Activated CD4-positive, alpha-beta T cell treated with anti-CD3 and anti-CD28 coated beads, Interleukin-10, Interleukin-2, amounts not matched to agents 100 ng/mL and 50 ng/mL, durations not matched to agents 16 hours and 8 hours (primary cell): Measurements from ENCODE around the gene STXBP6.

Experiments used
- DNase-seq: peaks from one replicate; pipeline ENCODE4 v3.0.0-alpha.2; 2020

The STXBP6 gene

DNA sequence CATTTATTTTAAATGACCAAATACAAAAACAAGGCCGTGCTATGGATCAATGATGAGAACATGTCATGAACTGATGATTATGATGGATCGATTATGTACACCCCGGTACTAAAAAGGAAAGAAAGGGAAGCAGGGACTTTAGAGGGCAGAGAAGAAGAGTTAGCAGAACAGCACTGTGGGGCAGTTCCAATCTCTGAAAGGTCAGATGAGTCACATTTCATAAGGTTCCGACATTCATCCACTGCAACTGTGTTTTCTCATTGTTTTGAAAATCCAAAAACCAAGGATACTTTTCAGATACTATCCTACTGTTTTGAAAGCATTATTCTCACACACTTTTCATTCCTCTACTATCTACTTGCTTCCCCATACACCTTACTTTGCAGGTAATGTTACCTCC lies 169.3 kb downstream of the STXBP6 start:
- DNase-seq, result no peak

DNA sequence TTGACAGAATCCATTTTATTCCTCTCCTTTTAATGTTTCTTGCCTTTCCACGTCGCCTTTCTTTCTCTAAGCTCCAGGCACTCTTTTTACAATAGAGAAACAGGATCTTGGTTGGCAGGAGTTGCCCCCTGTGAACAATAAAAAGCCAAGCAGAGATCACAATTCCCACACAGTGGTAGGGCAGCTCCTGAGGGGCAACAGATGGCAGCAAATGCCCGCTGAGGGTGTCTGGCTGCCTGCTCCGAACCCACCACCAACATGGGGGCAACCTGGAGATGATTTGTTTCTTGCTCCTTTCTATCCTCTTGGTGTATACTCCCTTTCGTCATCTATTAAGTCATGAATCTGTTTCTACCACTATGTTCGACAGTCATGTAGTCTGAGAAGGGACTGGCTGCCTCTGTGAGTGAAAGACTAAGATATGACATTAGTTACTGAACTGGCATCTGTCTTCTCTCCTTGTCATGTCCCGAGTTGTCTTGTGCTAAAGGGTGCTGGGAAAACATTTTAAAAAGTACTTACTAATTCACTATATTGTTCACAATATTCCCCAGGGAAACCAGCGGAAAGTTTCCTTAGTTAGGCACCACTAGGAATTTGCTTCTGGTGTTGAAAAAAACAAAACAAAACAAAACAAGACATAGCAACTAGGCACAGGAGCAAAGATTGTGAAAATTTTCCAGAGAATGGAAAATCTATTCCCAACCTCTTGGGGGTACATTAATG lies 170.1 kb downstream of the STXBP6 start:
- DNase-seq, result no peak

DNA sequence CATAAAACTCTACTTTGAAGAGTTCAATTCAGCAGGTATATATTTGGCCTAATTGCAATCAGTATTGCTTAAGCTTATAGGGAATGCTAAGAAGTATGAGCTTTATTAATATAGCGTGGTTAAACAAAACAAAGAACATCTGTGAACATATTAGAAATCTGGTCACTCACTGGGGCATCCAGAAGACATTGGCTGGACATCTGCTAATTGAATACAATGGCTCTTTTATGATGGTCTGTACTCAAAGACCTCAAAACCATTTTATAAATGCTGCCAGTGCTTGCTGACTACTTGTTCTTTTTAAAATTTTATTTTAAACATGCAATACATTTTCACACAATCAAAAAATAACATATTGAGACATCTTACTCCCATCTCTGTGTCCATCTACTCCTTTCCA lies 173.0 kb downstream of the STXBP6 start:
- no peak for DNase-seq

DNA sequence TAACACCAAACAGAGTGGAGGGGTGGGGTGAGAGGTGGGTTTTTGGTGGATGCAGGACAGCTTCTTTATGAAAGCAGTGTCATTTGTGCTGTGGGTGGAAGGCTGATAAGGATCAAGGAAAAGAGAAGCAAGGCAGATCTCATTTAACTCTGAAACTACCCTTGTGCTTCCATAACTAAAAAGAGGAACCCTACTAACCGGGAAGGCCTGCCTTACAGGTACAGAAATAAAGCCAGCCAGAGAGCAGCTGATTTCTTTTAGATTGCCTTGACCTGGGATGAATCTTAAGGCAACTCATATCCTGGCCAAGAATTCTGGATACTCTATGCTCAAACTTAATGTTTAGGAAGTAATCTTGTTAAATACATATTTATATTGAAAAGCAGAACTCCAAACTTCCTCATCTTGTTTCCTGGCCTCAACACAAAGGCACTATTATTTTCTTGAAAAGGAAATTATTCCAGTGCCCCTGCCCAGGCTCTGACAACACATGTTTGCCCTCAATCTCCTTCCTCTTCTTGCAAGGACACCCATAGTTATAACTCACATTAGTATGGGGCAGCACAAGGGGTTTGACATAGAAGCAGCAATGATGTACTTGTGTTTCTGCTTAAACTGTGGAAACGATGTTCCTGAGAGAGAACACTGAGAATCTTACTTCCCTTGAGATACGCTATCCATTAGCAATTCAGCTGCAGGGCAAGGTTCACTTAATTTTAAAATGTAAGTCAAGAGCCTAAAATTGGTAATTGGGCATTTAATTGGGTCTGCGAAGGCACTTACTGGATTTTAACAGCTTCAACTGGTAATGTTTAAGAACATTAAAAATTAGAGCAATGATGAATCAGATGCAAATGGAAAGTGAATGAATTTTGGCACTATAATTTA lies 173.7 kb downstream of the STXBP6 start:
- no peak for DNase-seq

DNA sequence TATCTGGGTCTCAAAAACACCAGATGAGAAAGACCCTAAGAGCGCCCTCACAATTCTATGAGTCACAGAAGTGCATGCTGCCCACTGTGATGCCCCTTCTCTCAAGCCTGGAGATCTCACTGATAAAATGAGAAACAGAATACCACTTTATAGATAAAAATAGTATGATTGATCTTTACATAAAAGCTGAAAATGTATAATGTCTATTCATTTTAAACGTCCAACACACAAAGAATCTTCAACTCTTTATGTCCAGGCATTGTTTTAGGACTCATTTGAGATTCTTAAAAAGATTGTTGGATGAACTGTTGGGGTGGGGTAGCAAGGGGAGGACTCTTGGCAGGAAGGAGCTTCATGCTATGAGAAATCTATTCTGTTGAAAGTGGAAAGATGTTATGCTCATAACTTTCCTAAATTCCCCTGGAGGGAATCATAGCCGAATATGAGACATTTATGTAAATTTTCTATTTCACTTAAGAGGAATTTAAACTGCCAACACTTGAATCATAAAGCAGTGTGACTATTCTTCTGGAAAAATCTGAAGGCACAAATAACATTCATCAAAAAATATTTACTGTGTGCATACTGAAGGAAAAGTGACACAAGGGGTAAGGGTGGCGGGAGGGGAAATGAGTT lies 174.6 kb downstream of the STXBP6 start:
- DNase-seq, result no peak

DNA sequence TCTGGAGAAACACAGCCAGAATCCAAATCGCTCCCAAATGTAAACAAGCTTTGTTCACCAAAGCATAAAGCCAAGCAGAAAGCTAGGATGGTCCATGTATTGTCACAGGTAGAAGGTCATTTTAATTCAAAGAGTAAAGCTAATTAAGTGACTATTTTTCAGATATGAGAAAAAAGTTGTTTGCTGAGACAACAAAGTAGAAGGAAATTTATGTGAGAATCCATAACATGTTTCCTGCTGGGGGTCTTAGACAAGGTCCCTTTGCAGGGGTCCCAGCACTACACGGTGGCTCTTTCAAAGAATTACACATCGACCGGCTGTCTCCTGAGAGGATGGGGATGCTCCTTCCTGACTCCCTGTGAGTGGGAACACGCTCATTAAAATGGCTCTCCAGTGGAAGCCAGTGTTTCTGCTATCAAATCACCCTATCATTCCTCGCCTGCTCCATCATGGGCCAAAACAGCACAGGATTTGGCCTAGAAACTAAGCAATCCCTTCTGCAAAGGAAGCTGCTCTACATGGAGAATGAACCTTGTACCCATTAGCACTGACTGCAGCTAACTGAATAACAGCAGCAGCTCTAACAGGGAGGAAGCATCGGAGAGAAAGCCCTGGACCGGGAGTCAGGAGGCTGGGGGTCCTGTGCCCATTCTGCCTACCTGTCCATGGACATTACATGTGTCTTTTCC lies 175.3 kb downstream of the STXBP6 start:
- no peak for DNase-seq

DNA sequence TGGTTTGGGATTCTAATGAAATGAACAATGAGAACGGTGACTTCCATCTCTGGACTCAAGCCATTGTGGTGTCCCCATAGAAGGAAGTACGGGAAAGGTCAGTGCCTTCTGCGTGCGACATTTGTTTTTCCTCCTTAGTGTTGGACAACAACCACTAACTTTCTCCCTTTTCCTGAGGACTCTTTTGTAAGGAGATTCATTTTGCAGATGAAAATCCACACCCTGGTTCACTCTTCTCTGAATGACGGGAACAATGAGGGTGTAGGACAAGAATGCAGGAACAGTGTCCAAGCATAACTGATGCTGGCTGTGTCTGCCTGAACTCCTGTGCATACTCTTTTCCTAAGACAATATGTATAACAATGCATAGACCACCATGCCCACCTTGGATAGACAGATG lies 176.4 kb downstream of the STXBP6 start:
- no peak for DNase-seq

DNA sequence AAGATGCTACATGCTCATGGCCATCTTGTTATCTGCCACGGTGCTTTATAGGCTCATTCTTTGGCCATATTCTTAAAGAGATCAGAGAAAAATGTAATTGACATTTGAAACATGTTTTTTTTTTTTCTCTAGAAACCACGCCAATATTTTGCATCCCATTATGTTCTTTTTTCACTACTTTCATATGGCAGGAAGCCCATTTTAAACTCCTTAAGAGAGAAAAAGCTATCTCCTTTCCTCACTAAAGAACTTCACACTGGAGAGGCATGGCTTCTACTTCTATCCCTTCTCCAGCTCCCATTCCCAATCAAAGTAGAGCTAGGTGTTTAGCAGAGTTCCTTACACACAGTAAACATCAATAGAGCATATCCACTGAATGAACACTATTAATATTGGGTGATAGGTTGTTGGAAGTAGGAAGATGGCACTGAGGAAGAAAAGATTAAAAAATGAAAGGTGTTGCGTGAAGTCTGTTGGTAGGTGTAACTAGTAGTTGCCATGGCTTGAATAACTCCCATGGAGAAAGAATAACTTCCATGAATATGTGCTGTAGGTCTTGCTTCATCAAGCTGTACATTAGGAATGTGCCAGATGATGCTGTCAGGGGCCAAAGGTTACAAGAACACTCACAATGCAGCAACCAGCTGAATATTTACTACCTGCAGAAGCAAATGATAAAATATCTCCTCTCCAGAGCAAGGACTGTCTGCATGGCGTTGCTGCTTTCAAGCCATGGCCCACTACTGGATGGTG lies 178.8 kb downstream of the STXBP6 start:
- no peak for DNase-seq

DNA sequence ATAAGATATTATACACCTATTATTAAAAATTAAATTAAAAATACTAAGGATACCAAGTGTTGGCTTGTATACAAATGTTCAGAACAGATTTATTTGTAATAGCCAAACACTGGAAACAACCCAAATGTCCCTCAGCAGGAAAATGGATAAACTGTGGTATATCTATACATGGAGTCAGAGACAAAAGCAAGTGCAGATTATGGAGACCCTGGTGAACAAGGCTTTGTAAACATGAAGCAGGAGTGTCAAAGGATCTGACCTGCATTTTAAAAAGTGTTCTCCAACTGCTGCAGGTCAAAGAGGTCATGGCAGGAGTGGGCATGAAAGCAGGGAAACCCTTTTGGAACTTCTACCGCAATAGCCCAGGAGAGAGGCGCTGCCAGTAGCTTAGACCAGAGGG lies 181.6 kb downstream of the STXBP6 start:
- no peak for DNase-seq

DNA sequence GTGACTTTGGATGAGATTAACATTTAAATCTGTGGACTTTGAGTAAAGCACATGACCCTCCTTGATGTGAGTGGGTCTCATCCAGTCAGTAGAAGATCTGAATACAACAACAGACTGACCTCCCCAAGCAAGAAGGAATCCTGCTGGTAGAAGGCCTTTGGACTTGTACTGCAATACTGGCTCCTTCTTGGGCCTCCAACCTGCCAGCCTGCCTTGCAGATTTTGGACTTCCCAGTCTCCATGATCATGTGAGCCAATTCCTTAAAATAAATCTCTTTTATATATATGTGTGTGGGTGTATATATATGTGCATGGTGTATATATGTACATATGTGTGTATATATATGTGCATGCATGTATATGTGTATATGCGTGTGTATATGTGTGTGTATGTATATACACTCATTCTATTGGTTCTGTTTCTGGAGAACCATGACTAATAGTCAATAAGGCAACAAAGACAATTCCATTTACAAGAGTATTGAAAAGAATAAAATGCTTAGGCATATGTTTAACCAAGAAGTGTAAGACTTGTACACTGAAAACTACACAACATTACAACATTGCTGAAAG lies 183.8 kb downstream of the STXBP6 start:
- DNase-seq, result no peak

DNA sequence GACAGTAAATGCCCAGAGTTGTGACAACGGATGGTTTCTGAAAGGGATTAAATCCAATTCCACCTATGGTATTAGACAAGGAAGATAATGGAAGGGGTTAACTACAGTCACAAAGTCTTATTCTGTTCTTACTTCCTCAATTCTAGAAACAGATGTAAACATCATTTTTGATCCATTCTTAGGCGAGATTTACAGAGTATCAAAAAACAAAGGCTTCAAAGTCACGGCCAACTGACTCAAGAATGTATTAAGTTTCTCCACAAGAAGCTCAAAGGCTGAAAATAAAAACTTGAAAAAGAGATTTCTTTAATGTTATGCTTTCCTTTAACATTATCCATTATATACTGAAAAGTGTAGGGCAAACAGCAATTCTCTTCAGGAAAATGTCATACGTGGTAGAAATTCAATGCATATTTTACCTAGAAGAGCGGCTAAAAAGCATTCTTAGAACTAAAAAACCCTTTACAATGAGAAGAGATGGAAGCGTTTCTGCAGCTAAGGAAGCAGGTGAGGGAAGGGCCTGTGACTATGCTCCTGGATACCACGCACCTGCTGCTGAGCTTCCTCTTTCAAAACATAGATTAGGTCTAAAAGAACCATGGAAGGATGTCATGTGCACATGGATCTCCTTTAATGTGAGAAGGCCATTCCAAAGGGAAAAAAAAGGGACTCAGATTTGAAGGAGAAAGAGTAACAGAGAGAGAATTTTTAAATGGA lies 185.8 kb downstream of the STXBP6 start:
- DNase-seq, result no peak

DNA sequence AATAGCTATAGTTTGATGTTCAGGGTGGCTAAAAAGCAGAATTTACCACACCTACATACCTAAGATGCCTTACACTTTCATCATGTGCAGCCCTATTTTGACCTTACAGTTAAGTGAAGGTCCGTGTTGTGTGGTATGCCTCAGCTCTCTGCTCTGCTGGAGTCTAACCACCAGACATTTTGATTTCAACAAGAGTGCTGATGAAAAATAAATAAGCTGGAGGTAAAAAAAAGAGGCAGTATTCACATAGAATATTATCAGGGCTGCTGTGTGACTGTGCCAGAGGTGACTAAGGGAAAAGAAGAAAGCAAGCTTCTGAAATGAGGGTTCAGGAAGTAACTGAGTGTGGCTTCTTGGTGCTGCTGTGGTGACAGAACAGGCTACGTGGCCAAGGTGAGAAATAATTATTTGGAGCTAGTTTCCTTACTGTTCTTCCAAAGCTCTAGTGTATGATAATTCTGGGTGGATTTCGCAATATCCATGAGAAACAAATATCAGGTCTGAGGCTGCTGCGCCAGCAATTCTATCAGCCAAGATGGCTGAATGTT lies 188.8 kb downstream of the STXBP6 start:
- DNase-seq, result no peak

DNA sequence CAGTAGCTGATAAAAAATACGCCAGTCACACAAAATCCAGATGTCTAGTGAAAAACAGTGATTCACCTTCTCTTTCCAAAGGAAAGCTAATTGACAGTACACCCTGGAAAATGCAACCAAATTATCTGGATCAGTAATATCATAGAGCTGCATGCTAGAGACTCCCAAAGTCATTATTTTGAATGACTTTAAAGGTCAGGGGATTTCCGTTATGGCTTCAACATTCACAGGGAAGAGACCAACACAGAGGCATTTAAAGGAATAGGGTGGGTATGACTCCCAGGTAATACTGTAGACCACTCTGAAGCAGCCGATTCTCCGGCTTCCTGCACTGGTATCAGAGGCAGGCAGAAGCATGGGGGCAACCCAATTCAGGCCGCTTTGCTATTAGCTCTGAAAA lies 190.4 kb downstream of the STXBP6 start:
- DNase-seq, result no peak

DNA sequence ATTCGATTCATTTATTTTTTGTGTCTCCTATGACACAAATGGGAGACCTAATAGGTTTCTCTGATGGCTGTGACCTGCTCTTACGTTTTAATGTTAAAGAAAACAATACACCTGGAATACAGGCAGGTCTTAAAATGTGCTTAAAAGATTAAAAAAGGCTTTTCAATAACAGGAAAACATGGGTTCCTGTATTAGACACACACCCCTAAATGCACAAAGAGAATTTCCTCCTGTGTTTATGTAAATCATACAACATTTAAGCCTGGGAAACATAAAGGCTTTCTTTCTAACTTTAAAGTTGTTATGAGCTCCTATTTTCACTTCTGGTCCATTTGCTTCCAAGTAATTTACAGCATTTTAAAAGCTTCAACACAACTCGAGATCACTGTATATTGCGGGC lies 191.3 kb downstream of the STXBP6 start:
- no peak for DNase-seq

DNA sequence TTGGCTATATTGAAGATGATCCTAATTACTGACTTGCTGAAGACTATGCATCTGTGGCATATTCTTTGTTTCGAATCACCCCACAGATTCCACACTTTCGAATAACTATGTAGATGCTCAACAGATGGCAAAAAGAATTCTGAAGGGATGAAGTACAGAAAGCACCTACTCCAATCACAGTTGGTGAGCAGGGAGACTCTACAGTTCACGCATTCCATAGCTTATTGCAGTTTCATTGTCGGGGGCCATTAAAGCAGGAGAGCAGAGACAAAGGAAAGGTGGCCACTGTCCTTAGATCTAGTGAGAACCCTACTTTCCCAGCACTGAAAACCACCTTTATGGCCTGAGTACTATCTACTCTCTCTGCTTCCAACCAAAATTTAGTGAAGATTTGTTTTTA lies 191.9 kb downstream of the STXBP6 start:
- DNase-seq, result no peak

DNA sequence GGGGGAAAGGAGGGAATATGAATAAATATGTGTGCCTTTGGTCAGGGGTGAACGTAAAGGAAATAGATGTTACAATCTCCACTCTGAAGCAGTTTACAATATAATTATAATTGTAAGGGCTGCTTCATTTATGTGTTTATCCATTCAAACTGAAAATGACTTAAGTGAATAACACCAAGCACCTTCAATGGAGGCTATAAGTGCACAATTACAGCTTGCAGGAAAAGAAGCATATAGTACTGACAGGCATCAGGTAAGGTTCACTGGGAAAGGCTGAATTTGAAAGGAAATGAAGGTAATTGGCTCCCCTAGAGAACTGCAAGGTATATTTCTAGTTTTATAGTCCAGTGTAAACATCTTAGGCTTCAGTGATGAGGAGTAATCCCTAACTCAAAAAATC lies 192.7 kb downstream of the STXBP6 start:
- DNase-seq, result no peak

DNA sequence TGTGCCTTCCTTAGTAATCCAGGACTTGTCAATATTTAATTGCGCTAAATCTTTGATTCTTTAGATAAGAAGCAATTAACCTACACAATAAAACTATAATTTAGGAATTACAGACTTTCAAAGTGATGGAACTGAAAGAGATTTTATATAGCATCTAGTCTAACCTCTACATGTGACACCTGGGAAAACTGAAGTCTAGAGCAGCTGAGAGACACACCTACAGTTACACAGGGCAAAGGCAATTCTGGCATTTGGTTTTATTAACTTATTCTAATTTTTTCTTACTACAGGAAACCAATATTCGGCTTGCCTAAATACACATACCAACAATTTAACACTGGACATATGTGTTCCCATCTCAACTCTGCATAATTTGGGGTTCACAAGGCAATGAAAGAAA lies 196.5 kb downstream of the STXBP6 start:
- DNase-seq, result no peak

DNA sequence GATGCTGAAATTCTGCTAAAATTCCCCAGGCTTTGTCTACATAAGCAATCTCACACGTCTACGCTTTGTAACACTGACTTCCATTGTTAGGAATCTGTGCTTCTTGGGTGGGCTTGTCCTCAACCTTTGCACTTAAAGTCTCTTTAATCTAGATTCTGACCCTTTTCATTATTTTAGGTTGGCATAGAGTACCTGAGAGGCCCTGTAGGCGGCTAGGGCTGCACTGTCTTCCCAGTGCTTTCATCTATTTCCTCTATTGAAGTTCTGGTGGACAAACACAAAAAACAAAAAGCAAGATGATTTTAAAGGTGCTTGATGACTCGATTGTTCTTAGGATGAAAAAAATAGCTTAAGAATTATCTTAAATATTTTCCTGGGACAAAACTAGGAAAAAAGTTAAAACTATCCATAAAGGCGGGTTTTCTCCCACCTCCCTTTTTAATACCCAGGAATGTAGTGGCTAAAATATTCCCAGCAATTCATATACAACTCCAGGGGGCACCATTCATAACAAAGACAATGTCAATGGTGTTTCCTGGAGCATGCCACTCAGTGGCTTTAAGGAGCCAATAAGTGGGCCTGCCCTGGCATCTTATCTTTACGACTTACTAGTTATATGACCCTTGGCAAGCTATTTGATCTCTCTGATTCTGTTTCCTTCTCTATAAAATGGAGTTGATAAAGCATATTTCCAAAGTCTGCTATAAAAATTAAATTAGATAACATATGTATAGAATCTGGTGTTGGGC lies 197.5 kb downstream of the STXBP6 start:
- no peak for DNase-seq

DNA sequence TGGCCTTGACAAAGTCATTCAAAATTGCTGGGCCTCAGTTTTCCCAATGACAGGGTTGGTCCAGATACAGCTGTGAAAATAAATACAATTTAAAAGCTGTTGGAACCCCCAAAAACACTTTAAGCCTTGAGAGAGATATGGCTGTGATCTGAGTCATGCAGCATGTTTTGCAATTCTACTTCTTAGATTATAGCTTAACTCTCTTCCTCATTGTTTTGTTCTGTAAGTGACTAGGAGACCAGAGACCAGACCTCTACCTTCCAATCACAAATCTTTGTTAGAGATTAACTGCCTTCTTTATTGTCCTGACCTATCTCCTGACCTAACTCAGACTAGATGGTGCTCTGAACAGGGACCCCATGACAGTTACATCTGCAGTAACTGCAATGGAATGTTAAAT lies 198.1 kb downstream of the STXBP6 start:
- no peak for DNase-seq

DNA sequence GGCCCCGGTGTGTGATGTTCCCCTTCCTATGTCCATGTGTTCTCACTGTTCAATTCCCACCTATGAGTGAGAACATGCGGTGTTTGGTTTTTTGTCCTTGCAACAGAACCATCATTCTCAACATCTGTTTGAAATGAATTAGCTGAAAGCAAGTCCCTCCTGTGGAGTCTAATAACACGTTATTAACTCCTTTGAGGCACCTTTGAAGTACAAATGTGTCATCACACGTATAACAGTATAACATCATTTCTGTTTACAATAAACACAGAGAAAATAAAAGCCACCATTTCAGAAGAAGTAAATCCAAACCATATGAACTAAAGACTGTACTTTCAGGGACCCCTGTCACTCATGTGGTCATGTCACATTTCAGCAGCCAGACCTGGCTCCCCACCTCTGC lies 198.5 kb downstream of the STXBP6 start:
- DNase-seq, result no peak
